ENCODE measurements around the gene CPE. TPM values are rescaled to one million over a fixed set of nuclear protein-coding genes. Genes with fewer than 3 reads are reported as not detected.

Gene CPE
- total RNA-seq, 4 donors from 2014 or later, result 82.8 to 136 (median 113) TPM

GRCh38 chr4:165472943-165473676 is 94.3 kb downstream of the CPE start:
- 58 to 82% methylated on average over 2 of the region's 2 CpGs for WGBS, 2 donors
- Histone ChIP-seq H3K36me3 (no peaks in the 10 kb centered on the region), H3K9me3 (peaks cover 0 to 23% (median 0%) of the 10 kb centered on the region in 4 donors), H3K4me1 (no peaks in the 10 kb centered on the region), H3K27ac (no peak overlapping the region), H3K4me3 (no peak overlapping the region), H3K27me3 (no peaks in the 10 kb centered on the region)
- no peak for DNase-seq (ENCODE audit: low spot score in 2 of 2)
- TF ChIP-seq EP300 (IDR thresholded peaks at IDR 0.05) (no peak), POLR2A (IDR thresholded peaks at IDR 0.05) (no peak), CTCF (IDR thresholded peaks at IDR 0.05) (no peak)

GRCh38 chr4:165474784-165475705 is 96.2 kb downstream of the CPE start:
- Histone ChIP-seq H3K4me1 (no peaks in the 10 kb centered on the region), H3K9me3 (peaks cover 0 to 23% (median 0%) of the 10 kb centered on the region in 4 donors), H3K4me3 (no peak overlapping the region), H3K36me3 (no peaks in the 10 kb centered on the region), H3K27me3 (no peaks in the 10 kb centered on the region), H3K27ac (no peak overlapping the region)
- TF ChIP-seq EP300 (IDR thresholded peaks at IDR 0.05) (no peak), POLR2A (IDR thresholded peaks at IDR 0.05) (no peak), CTCF (IDR thresholded peaks at IDR 0.05) (no peak)
- DNase-seq (ENCODE audit: low spot score in 2 of 2), result no peak
- WGBS, 2 donors, result 80 to 85% methylated on average over 8 of the region's 8 CpGs

DNA sequence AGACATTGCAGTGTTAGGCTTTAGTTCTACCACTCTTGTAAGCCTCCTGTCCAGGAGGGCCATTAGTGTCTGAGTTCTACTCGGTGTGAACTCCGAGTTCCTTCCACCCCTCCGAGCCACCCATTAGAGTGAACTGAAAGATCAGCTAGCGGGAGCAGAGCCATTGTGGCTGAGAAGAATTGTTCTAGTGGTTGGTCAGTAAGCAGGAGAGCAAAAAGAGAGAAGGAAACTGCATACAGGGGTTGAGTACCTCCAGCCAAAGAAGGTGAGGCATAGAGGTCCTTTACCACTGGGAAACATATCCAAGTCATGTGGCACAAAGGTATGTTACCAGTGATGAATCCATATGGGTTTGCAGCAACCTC is 96.9 kb downstream of the CPE start:
- TF ChIP-seq EP300 (IDR thresholded peaks at IDR 0.05) (no peak), POLR2A (IDR thresholded peaks at IDR 0.05) (no peak), CTCF (IDR thresholded peaks at IDR 0.05) (no peak)
- Histone ChIP-seq H3K4me1 (no peaks in the 10 kb centered on the region), H3K27me3 (no peaks in the 10 kb centered on the region), H3K4me3 (no peak overlapping the region), H3K9me3 (peaks cover 0 to 23% (median 0%) of the 10 kb centered on the region in 4 donors), H3K36me3 (no peaks in the 10 kb centered on the region), H3K27ac (no peak overlapping the region)
- no peak for DNase-seq (ENCODE audit: low spot score in 2 of 2)
- 97 to 99% methylated on average over 4 of the region's 4 CpGs for WGBS, 2 donors

- Histone ChIP-seq H3K36me3 (no peaks in the 10 kb centered on the region), H3K27me3 (no peaks in the 10 kb centered on the region), H3K4me3 (no peak overlapping the region), H3K27ac (no peak overlapping the region), H3K9me3 (peaks cover 0 to 19% (median 0%) of the 10 kb centered on the region in 4 donors), H3K4me1 (no peaks in the 10 kb centered on the region)
- DNase-seq (ENCODE audit: low spot score in 2 of 2), result no peak
- 90 to 93% methylated on average over 14 of the region's 14 CpGs for WGBS, 2 donors
- TF ChIP-seq EP300 (IDR thresholded peaks at IDR 0.05) (no peak), CTCF (IDR thresholded peaks at IDR 0.05) (no peak), POLR2A (IDR thresholded peaks at IDR 0.05) (no peak)
Measured at GRCh38 chr4:165476214-165477098, 97.6 kb downstream of the CPE start.

Data from tibial nerve (tissue), 4 donors.